HG02798 (cell line): Measurements from ENCODE around the gene RBCK1.

ENCODE experiments used
- ATAC-seq: cut with Tn5 transposase; IDR thresholded peaks from one replicate; pipeline ENCODE4 v1.9.1; 2021; ENCODE audit warnings: mild to moderate bottlenecking; ENCODE audit not compliant: unreplicated experiment, poor library complexity

The RBCK1 gene

GRCh38 chr20:415820-416322 is 7.8 kb downstream of the RBCK1 start:
- ATAC-seq, result no peak

GRCh38 chr20:416950-417800 is 9.1 kb downstream of the RBCK1 start:
- ATAC-seq, result no peak

GRCh38 chr20:417801-418342 is 9.8 kb downstream of the RBCK1 start:
- no peak for ATAC-seq

- ATAC-seq, result no peak
These were observed 10.8 kb downstream of the RBCK1 start for GRCh38 chr20:418858-419365.

GRCh38 chr20:419556-420165 is 11.6 kb downstream of the RBCK1 start:
- ATAC-seq, result no peak

GRCh38 chr20:420166-420620 is 12.1 kb downstream of the RBCK1 start:
- ATAC-seq, result no peak

GRCh38 chr20:420721-421574 is 12.8 kb downstream of the RBCK1 start:
- no peak for ATAC-seq

- ATAC-seq, result no peak
These were observed 13.7 kb downstream of the RBCK1 start for GRCh38 chr20:421685-422250.

GRCh38 chr20:426566-426965 is 18.5 kb downstream of the RBCK1 start:
- ATAC-seq, result no peak

GRCh38 chr20:427401-427800 is 19.3 kb downstream of the RBCK1 start:
- ATAC-seq, result no peak

GRCh38 chr20:427849-428657 is 20.0 kb downstream of the RBCK1 start:
- ATAC-seq, result no peak

GRCh38 chr20:428658-429200 is 20.6 kb downstream of the RBCK1 start:
- ATAC-seq, result no peak

GRCh38 chr20:430091-430999 is 22.2 kb downstream of the RBCK1 start:
- no peak for ATAC-seq

- ATAC-seq, result no peak
These were observed 23.2 kb downstream of the RBCK1 start for GRCh38 chr20:431012-431904.

- ATAC-seq, result no peak
These were observed 24.1 kb downstream of the RBCK1 start for GRCh38 chr20:432208-432607.

GRCh38 chr20:432677-433299 is 24.7 kb downstream of the RBCK1 start:
- ATAC-seq, result no peak
